GM11168 (cell line): Measurements from ENCODE around the gene AFG1L.
"Not testable (repeated sequence)": the region's sequence is repeated elsewhere in the genome, so short reads cannot be mapped to it uniquely, and the experiment has no call there.

Experiments used
- in situ Hi-C: fragments of 300-500 bp; cut with MboI; formaldehyde crosslinking; loops from one replicate; pipeline ENCODE4 v1.12.0; 2022; ENCODE audit warnings: low sequenced_read_pairs; ENCODE audit not compliant: unreplicated experiment

Gene AFG1L

DNA sequence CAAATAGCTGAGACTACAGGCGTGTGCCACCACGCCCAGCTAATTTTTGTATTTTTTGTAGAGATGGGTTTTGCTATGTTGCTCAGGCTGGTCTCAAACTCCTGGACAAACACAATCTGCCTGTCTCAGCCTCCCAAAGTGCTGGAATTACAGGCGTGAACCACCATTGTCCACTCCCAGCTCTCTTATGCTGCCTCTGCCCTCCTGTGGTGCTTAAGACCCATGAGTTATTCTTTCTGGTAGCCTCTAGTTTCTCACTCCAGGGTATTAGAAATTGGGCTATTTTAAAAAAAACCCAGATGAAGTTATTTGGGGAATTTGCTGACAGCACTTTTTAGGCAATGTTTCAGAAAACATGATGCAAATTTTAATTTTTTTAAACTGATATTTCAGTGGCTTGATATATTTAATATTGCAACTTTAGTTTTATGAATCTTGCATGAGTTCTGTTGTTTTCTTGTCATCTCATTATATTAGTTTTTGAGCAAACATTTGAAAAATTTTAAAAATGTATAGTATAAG is 151.8 kb downstream of the AFG1L start:
- in situ Hi-C loops: no loop called here

- in situ Hi-C loops: no loop called here
Observed at GRCh38 chr6:108448481-108448880, 153.6 kb downstream of the AFG1L start.

GRCh38 chr6:108449717-108450116 is 154.9 kb downstream of the AFG1L start:
- in situ Hi-C loops: not testable (repeated sequence)

DNA sequence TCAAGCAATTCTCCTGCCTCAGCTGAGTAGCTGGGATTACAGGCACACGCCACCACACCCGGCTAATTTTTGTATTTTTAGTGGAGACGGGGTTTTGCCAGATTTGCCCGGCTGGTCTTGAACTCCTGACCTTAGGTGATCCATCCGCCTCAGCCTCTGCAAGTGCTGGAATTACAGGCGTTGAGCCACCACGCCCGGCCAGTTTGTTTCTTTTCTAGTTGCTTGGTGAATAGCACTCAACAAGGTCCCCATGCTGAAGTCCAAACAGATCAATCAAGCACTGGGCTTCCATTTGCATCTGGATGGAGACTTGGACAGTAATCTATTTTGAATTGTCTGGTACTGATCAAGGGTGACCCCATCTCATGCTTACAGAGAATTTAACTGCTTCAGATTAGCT is 157.0 kb downstream of the AFG1L start:
- in situ Hi-C loops: no loop called here

DNA sequence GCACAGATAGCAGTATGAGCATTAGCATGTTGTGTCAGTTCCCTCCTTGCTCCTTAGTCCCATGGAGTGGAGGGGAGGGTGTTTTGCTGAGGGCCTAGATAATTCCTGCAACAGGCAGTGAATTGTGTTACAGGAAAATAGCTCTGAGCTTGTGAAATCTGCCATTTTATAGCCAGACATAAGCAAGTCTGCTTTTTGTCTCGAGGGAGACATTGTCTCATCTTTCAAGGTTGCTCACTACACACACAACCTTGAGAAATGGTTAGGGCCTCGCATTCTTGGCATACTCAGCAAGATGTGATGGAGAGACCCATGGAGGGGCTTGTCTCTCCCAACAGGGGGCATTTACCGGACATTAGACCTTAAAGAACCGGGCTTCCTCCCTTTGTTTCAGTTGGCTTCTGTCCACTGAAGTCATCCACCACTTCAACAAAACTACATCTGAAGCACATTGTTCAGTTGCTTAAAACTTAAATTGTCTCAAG is 157.9 kb downstream of the AFG1L start:
- in situ Hi-C loops: no loop called here

GRCh38 chr6:108453601-108454185 is 158.8 kb downstream of the AFG1L start:
- in situ Hi-C loops: no loop called here

DNA sequence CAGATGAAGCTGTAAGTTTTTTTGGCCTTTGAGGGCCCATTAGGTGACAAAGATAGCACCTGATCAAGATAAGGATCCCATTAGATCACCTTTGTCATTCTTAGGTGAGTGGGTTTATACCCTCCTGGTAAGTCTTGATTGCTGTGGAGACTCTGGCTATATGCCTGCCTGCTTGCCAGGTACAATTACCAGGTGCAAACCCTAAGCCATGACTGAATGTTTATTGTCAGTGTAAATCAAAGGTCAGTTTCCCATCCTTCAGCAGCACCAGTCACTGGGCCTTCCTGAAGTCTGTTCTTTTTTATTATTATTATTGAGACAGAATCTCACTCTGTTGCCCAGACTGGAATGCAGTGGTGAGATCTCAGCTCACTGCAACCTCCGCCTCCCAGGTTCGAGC is 159.5 kb downstream of the AFG1L start:
- in situ Hi-C loops: no loop called here

DNA sequence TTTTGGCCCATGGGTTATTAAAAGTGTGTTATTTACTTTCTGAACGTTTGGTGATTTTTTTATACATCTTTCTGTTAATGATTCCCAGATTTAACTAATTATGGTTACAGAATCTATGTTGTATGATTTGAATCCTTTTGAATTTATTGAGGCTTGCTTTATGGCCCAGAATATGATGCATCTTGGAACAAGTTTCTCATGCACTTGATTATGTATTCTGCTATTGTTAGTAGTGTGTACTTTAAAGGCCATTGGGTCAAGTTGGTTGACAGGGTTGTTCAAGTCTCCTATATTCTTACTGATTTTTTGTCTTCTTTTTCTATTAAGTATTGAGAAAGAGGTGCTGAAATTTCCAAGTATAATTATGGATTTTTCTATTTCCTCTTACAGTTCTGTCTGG is 160.8 kb downstream of the AFG1L start:
- in situ Hi-C loops: no loop called here

DNA sequence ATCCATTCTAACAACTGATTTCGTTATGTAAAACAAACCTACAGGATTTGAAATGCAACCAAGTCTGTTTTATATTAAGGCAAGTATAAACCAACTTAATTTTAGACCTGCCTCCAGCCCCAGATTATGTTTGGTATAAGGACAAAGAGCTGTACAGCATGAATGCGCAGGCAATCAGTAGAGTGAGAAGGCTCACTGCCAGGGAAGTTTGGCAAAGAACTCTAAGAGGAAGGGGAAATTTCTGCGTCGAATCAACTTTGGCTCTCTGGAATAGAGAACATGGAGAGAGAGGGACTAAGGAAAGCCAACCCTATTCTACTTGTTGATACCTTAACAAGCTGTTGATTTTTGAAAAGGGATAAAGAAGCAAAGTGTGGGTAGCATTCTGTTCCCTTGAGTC is 168.9 kb downstream of the AFG1L start:
- in situ Hi-C loops: no loop called here

GRCh38 chr6:108464418-108465097 is 169.7 kb downstream of the AFG1L start:
- in situ Hi-C loops: no loop called here

- in situ Hi-C loops: no loop called here
Observed at GRCh38 chr6:108465098-108465495, 170.2 kb downstream of the AFG1L start.

DNA sequence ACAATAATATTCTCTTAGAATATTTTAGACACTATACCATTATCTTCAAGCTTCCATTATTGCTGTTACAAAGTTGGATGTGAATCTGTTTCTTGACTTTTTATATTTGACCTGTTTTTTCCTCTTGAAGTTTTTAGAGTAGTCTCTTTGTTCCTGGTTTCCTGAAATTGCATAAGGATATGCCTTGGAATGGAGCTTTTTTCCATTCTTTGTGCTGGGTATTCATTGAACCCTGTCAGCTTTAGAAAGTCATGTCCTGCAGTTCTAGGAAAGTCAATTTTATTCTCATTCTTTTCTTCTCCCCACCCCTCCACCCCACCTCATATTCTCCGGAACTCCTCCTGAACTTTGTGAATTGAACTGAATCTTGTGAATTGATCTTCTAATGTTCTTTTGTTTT is 173.5 kb downstream of the AFG1L start:
- in situ Hi-C loops: no loop called here

DNA sequence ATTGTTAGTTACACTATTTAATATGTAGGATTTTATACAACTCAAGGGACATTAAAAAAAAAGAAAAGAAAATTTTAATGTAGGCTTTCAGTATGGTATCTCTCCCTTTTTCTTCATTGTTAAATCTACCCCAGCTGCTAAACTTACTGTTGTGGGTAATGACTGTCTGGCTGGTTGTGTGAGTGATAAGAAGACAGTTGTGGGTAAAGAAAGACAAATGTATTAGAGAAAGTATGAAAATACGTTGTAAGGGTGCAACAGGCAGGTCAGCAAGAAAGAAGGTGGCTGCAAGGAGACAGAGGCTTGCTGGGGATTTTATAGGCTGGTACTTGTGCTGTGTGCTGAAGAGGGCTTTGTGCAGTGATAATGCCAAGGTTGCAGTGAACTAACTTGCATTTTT is 174.5 kb downstream of the AFG1L start:
- in situ Hi-C loops: no loop called here

- in situ Hi-C loops: no loop called here
Observed at GRCh38 chr6:108473197-108473596, 178.3 kb downstream of the AFG1L start.

- in situ Hi-C loops: no loop called here
Observed at GRCh38 chr6:108476376-108476775, 181.5 kb downstream of the AFG1L start.

- in situ Hi-C loops: no loop called here
Observed at GRCh38 chr6:108476847-108477430, 182.1 kb downstream of the AFG1L start.

DNA sequence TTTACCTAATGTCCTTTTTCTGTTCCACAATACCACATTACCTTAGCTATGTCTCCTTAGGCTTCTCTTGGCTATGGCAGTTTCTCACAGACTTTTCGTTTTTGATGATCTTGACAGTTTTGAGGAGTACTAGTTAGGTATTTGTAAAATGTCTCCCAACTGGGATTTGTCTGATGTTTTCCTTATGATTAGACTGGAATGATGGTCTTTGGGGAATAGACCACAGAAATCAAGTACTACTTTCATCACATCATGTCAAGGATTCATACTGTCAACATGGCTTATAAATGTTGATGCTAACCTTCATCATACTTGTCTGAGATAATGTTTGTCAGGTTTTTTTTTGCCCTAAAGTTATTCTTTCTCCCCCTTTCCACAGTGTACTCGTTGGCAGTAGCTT is 187.7 kb downstream of the AFG1L start:
- in situ Hi-C loops: no loop called here

GRCh38 chr6:108484016-108484415 is 189.2 kb downstream of the AFG1L start:
- in situ Hi-C loops: no loop called here

- in situ Hi-C loops: loop anchor here (10.0 kb wide), 1 partner anchor 375 kb away; no protein-coding TSS in a partner anchor
Observed at GRCh38 chr6:108489699-108490098, 194.8 kb downstream of the AFG1L start.

GRCh38 chr6:108492131-108492766 is 197.4 kb downstream of the AFG1L start:
- in situ Hi-C loops: loop anchor here (10.0 kb wide), 1 partner anchor 377 kb away; no protein-coding TSS in a partner anchor

GRCh38 chr6:108494434-108494833 is 199.6 kb downstream of the AFG1L start:
- in situ Hi-C loops: loop anchor here (10.0 kb wide), 1 partner anchor 380 kb away; no protein-coding TSS in a partner anchor
